NCI-H128 (cell line): ENCODE data around the gene SV2C.
"Not testable (repeated sequence)": the region's sequence is repeated elsewhere in the genome, so short reads cannot be mapped to it uniquely, and the experiment has no call there.

Experiments
- DNase-seq: peaks from one replicate; lab custom pipeline; 2025; ENCODE audit not compliant: unreplicated experiment; lab: John Stamatoyannopoulos, UW

SV2C gene

DNA sequence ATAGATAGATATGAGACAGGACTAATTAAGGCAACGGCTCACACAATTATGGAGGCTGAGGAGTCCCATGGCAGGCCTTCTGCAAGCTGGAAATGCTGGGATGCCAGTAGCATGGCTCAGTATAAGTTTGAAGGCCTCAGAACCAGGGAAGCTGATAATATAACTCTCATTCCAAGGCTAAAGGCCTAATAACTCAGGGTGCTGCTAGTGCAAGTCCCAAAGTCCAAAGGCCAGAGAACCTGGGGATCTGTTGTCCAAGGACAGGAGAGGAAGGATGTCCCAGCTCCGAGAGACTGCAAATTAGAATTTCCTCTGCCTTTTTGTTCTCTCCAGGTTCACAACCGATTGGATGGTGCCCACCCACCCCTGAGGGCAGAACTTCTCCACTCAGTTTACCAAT, 114.5 kb downstream of the SV2C start:
- no peak for DNase-seq

DNA sequence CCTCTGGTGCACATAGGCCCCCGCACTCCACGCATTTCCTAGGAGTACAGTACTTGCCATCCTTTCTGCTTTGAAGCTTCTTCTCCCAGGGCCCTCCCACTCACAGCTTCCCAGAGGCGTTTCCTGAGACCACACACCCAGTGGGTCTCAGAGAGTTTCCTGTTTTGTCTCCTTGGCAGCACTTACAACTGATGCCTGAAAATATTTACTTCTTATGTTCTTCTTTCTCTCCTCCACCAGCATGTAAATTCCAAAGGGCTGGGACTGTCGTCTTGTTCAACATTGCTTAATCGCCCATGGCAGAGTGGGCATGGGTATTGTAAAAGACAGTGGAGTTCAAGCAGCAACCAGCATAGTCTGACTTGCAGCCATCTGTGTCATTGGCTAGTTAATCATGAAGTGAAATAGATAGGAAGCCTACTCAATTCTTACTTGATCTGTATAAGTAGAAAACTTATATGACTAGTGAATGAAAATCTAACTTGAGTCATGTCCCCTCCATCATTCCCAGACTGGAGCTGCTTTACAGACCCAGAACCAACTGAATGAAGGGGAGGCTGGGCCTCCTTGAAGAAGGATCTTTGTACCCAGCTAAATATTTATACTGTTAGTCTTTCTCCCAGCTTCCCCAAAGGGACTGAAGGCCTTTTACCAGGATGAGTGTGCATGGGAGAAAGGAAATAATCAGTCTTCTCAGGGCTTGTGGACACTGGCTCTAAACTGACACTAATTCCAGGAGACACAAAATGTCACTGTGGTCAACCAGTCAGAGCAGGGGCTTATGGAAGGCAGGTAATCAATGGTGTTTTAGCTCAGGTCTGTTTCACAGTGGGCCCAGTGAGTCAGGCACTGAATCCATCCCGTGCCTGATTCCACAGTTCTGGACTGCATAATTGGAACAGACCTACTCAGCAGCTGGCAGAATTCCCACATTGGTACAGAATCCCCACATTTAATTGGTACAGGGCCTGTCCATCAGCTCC, 116.4 kb downstream of the SV2C start:
- DNase-seq, result no peak

DNA sequence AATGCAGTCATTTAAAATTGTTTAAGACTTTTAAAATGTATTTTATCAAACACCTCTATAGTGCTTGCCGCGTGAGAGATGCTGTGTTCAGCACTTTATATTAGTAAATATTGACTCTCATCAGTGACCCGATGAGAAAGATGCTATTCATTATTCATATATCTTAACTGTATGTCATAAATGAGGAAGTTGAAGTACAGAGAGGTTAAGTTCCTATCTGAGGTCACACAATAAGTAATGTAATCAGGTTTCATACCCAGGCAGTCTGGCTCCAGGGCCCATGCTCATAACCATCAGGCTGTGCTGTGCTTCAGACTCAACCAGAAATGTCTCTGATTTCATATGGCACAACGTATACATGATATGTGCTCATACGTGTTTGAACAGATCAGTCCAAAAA, 119.0 kb downstream of the SV2C start:
- no peak for DNase-seq

DNA sequence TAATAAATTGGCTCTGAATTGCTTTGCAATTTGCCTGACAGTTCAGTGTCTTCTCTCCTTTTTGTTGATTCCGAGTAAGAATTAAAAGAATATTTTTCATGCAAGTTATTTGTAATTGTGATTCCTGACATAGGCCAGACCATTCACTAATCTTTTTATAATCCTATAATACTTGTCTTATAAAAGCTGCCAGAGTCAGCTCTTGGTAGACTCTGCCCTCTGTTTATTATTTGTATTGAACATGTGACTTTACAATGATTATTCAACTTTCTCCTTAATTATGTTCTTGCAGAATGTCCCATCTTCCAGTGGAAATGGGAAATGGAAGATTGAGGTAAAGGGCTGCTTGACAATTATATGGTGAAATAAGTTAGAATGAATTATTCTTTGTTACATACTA, 121.0 kb downstream of the SV2C start:
- DNase-seq, result no peak

DNA sequence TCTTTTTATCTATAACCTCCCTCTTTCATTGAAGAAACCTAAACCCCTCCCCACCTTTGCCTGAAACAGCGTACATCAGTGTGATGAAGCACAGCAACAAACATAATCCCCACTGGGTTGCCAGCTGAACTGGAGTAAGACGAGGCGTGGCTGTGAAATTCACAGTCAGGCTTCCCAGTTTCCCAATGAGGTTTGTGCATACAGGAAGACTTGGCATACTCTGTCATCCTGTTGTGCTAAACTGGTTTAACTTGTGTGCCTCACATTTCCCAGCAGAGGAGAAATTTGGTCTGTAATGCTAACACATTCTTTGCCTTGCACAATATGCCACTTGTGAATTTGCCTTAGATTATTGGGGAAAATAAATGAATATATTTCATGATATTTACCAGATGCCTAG, 121.5 kb downstream of the SV2C start:
- no peak for DNase-seq

DNA sequence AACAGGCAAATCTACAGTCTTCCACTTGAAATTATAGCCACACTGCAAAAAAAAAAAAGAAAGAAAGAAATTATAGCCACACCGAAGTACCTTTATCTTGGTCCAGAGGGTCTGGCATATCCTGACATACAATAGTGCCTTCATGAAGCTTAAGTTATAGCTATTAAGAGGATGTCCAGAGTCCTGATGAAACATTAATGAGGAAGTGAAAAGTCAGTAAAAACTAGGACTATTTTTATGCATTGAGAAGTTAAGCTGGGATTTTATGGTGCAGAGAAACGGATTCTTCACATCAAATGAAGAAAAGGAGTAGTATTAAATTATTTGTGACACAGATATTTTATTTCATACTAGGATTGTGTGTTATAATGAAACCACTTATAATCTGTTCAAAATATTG, 123.9 kb downstream of the SV2C start:
- no peak for DNase-seq

DNA sequence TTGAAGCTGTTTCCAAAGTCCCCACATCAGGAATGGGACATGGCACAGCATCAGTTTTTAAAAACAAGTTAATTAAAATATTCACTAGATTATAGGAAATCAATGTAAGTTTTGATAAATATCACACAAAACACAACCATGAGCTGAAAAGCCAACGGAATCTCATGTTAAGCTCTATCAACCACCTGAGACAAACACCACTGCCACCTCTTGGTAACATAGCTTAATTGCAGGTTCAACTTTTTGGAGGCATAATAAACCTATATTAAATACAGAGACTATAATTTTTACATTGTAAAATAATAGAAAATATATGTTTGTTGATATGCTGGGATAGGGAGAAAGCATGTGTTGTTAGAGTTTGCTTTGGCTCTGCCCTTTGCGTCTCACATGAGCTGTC, 126.1 kb downstream of the SV2C start:
- no peak for DNase-seq

DNA sequence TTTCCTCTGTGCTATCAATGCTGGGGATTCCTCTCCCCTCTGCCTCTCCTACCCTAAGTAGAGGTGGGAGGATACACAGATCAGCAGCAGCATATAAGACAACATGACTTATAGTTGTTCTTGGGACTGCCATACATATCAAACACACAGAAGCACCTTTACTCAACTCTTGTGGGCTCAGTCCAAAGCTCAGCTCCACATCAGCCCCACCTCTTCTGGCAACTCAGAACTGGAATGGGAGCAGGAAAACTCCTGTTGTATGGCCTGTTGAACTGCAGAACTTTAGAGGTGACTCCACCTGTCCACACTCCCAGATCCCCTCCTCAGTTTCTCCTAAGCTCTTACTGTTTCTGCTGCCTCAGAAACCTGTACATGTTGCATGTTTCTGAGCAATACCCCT, 127.8 kb downstream of the SV2C start:
- no peak for DNase-seq

DNA sequence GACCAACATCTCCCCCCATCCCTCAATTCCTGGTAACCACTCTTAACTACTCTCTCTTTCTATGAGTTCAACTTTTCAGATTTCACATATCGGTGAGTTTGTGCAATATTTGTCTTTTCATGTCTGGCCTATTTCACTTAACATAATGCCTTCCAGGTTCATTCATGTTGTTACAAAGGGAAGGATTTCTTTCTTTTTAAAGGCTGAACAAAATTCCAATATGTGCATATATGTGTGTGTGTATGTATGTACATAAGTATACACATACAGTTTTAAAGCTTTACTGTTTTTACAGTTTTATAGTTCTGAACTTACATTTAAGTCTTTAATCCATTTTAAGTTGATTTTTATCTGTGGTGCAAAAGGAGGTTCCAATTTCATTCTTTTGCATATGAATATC, 130.7 kb downstream of the SV2C start:
- DNase-seq, result no peak

DNA sequence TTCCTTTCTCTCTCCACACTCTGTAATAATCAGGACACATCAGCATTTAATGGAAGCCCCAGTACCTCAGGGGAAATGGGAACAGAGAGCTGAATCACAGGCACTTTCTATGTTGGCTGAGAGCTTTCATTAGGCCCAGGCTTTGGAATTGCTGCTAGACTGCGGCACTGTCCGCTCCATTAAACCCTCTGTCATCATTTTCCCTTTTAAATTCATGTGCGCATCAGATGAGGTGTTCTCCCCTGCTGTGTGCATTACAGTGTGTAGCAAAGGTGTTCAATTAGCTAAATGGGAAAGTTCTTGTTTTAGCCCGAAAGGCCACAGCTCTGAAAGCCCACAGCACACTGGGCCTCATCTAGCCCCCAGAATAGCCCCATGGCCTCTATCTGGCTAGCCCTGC, 133.6 kb downstream of the SV2C start:
- no peak for DNase-seq

DNA sequence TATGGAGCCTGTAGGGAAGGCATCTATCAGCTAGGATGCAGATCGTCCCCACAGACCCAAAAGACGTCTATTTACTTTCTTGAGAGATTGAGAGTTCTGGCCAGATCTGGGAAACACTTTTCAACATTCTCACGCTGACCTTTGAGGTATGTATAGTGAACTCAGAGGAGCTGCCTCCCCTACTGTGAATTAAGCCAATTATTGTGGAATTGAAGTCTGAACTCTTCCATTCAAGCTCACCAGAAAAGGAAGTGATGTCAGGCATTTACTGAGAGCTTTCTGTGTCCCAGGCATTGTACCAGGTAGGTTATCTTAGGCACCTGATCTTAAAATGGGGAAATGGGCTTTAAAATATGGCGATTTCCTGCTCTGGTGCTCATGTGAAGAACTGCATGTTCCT, 136.5 kb downstream of the SV2C start:
- DNase-seq, result no peak

DNA sequence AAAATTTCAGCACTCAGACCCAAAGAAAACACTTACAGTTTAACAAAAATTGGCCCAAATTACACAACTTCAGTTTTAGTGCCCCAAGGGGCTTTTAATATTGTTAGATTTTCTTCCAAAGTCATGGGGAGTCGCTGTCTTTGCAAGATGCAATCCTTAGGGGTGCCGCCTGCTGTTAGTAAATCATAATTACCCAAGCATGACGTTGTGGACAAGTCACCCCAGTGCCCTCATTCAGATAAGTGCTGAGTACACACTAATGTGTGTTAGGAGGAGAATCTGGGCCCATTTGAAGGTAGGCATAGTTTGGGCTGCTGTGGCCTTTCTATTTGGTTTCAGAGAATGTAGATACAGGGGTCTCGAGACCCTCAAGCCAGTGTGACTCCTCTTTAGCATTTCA, 138.1 kb downstream of the SV2C start:
- no peak for DNase-seq

DNA sequence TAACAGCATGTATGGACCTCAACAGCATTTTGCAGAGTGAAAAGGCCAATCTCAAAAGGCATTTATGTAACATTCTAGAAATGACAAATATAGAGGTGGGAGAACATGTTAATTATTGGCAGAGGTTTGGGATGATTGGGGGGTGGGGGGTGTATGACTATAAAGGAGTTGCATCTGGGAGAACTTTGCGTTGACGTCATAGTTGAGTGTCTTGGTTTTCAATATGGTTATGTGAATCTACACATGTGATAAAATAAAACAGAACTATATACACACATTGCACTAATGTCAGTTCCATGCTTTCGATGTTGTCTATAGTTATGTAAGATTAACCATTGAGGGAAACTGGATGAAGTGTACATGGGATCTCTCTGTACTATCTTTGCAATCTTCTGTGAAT, 139.1 kb downstream of the SV2C start:
- DNase-seq, result no peak

DNA sequence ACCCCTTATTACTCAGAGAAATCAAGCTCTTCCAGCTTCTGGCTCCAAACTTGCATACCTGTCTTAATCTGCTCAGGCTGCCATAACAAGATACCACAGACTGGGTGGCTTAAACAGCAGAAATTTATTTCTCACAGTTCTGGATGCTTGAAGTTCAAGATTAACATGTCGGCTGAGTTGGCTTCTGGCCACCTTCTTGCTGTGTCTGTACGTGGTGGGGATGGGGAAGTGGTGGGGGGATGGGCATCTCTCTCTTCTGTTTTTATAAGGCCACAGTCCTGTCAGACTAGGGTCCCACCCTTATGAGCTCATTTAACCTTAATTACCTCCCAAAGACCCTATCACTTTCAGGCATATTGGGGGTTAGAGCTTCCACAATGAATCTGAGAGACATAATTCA, 140.5 kb downstream of the SV2C start:
- DNase-seq, result no peak

DNA sequence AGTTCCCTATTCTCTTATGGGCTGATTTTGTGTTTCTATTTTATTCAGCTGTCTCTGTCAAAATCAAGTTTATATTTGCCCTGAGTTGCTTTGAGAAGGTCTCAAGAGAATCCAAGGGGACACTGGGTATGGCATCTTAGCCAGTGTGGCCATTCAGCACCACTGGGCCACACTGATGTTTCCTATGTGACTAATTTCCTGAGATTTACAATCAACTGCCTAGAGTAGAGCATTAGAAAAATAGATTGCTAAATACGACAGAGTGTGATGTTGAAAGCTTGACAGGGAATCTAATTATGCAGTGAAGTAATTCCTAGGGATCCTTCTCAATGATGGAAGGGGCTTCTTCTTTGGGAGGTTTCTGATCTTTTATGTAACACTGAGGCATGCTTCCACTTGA, 141.7 kb downstream of the SV2C start:
- no peak for DNase-seq

DNA sequence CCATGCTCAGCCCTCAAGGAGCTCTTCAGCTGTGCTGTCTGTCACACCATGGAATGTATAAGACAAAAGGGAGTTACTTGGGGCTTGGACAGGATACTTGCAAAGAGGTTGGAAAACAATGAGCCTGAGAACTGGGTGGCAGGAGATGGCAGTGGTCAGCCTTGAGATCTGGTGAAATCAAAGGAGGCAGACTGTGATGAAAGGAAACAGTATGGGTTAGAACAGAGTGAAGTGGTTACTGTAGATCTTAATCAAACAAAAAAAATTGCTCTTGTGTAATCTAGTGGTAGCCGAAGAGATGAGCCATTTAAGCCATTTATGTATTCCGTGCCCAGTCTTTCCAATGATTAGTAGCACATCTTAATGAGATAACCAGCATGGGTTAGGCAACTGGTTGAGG, 142.2 kb downstream of the SV2C start:
- no peak for DNase-seq

DNA sequence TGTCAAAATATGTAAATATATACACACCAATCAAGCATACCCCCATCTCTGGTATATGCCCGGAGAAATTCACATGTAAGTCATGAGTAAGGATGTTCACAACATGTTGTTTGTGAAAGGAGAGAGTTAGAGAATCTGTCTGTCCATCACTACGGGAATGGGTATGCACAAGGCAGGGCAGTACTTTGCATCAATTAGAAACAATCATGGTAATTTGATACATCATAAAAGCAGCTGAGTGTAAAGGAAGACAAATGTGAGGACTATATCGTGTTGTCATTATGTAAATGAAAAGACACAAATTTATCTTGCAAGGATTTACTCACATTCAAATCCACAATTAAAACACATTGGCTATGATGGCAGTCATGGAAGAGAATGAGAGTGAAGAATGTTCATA, 146.7 kb downstream of the SV2C start:
- DNase-seq, result no peak

DNA sequence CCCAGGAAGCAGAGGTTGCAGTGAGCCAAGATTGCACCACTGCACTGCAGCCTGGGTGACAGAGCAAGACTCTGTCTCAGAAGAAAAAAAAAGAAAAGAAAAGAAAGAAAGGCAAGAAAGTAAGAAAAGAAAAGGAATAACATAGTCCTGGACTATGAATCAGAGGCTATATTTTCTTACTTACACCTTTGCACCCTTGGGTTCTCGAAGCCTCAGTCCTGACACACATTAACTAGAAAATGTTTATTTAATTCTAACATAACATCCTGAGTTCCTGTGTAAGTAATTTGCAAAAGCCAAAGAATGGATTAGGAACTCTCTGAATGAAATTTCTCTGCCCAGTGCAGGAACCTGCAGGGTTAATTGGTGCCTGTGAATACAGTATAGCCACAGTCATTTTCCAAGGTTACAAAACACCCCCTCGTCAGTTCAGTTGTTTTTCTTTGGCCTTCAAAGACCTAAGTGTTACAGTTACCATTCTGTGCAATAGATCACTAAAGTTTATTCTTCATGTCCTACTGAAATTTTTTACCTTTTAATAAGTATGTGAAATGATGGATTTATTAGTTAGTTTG, 147.6 kb downstream of the SV2C start:
- no peak for DNase-seq

DNA sequence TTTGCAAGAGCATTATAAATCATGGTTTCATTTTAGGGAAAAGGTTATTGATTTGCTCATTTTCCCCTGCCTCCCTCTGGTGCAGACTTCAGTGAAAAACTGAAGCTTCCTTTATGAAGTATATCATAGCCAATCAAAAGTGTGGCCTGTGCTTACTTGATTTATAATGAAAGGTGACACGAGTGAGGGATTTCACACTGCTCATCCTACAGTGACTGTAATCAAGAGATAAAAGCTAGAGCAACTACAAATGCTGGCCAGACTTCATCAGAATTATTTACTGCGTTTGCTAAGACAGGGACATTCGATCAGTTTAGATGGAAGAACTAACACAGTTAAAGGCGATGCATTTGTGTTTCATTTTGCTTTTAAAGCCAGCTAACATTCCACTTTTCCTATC, 151.5 kb downstream of the SV2C start:
- no peak for DNase-seq

DNA sequence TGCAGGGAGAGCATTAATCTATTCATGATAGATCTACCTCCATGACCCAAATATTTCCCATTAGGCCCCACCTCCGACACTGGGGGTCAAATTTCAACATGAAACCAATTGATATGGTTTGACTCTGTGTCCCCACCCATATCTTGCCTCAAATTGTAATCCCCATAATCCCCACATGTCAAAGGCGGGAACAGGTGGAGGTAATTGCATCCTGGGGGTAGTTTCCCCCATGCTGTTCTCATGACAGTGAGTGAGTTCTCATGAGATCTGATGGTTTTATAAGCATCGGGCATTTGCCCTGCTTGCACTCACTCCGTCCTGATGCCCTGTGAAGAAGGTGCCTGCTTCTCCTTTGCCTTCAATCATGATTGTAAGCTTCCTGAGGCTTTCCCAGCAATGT, 153.5 kb downstream of the SV2C start:
- no peak for DNase-seq

DNA sequence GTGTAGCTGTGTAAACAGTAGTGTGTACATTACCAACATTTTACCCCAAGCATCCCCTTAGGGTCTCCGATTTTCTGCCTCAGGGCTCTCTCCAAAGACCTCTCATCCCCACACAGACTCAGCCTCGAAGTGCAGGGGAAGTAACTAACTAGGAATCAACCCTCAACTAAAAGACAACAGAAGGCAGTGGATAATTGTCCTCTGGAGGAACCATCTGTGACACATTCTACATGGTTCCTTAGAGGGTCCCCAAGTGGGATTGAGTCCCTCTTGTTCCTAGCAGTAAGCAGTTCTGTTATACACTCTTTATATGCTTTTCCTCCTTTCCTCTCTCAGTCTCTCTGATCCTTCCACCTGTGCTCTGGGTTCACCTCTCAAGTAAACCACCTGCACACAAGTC, 157.2 kb downstream of the SV2C start:
- DNase-seq, result no peak

DNA sequence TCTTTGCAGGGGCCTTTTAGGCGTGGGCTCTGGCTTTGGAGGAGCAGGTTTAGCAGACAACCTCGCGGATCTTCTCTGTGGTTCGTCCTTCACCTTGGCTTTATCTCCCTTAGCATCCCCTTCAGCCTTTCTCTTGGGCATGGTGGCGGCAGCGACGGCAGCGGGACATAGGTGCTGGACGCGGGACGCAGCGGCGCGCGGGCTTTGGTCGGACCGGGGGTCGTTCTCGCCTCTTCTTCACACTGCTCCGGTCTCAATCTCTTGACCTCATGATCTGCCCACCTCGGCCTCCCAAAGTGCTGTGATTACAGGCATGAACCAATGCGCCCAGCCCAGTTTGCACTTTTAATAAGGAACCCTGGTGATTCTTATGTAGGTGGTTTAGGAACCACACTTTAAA, 159.0 kb downstream of the SV2C start:
- DNase-seq, result not testable (repeated sequence)

DNA sequence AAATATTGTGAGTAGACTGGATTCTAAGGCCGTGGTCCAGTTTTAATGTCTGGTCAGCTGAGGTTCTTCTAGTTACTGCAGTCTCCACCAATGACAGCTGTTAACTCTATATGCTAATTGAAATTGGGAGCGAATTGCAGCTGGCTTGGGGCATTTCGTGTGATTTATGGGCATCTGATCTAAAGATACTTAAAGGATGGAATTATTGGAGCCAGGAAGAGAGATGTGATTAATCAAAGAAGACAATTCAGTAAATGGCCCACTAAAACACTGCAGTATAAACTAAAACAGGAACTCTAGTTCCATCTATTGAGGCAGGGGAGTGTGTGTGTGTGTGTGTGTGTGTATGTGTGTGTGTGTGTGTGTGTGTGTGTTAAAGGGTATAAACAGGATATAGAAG, 162.4 kb downstream of the SV2C start:
- DNase-seq, result no peak
